Measurements from ENCODE around the gene LMAN1L. TPM values are rescaled to one million over a fixed set of nuclear protein-coding genes. Genes with fewer than 3 reads are reported as not detected.

The LMAN1L gene
- total and polyA plus RNA-seq, 4 donors: 0.15 to 0.30 TPM; not detected in 2

- no peaks in the 10 kb centered on the region for H3K27me3 ChIP-seq (ENCODE audit: control insufficient read depth in 1 of 2, insufficient read depth in 2 of 2, low read length in 1 of 2)
- H3K27ac ChIP-seq (ENCODE audit: low read depth in 1 of 2, low read length in 2 of 2): peak overlapping the region; percentile 23 to 25
- ATAC-seq (ENCODE audit: low FRiP score) (no peak), DNase-seq (no peak)
- H3K4me1 ChIP-seq (ENCODE audit: control insufficient read depth in 1 of 2, insufficient read depth in 2 of 2, low read length in 2 of 2): peaks cover 0 to 5% of the 10 kb centered on the region in 2 donors
- H3K9me3 ChIP-seq (ENCODE audit: control insufficient read depth, low read length): no peaks in the 10 kb centered on the region
- no peaks in the 10 kb centered on the region for H3K36me3 ChIP-seq (ENCODE audit: control insufficient read depth in 1 of 2, insufficient read depth in 2 of 2, low read length in 1 of 2)
- intact Hi-C loops (cut with DNase I): loop anchor here in 1 of 2 donors (5.0 kb wide), 1 partner anchor 53 kb away; the partner anchor contains the start of gene ULK3
- H3K4me3 ChIP-seq (ENCODE audit: low read length in 2 of 2): no peak overlapping the region
- WGBS, 2 donors: 28 to 29% methylated on average over 3 of the region's 3 CpGs
Measured at GRCh38 chr15:74789741-74790079, 22.9 kb upstream of the LMAN1L start.

GRCh38 chr15:74790080-74790916 lies 22.3 kb upstream of the LMAN1L start:
- peak overlapping the region; percentile 23 to 25 for H3K27ac ChIP-seq (ENCODE audit: low read depth in 1 of 2, low read length in 2 of 2)
- no peaks in the 10 kb centered on the region for H3K36me3 ChIP-seq (ENCODE audit: control insufficient read depth in 1 of 2, insufficient read depth in 2 of 2, low read length in 1 of 2)
- DNase-seq: peak; percentile 93 to 94
- ATAC-seq (ENCODE audit: low FRiP score): peak; percentile 40
- no peak overlapping the region for H3K4me3 ChIP-seq (ENCODE audit: low read length in 2 of 2)
- WGBS, 2 donors: 8 to 11% methylated on average over 15 of the region's 15 CpGs
- intact Hi-C loops (cut with DNase I): no loop called here
- H3K9me3 ChIP-seq (ENCODE audit: control insufficient read depth, low read length): no peaks in the 10 kb centered on the region
- H3K4me1 ChIP-seq (ENCODE audit: control insufficient read depth in 1 of 2, insufficient read depth in 2 of 2, low read length in 2 of 2): peaks cover 0 to 5% of the 10 kb centered on the region in 2 donors
- no peaks in the 10 kb centered on the region for H3K27me3 ChIP-seq (ENCODE audit: control insufficient read depth in 1 of 2, insufficient read depth in 2 of 2, low read length in 1 of 2)

- DNase-seq (no peak), ATAC-seq (ENCODE audit: low FRiP score) (no peak)
- Histone ChIP-seq H3K4me1 (ENCODE audit: control insufficient read depth in 1 of 2, insufficient read depth in 2 of 2, low read length in 2 of 2) (peaks cover 0 to 5% of the 10 kb centered on the region in 2 donors), H3K36me3 (ENCODE audit: control insufficient read depth in 1 of 2, insufficient read depth in 2 of 2, low read length in 1 of 2) (no peaks in the 10 kb centered on the region), H3K27me3 (ENCODE audit: control insufficient read depth in 1 of 2, insufficient read depth in 2 of 2, low read length in 1 of 2) (no peaks in the 10 kb centered on the region), H3K9me3 (ENCODE audit: control insufficient read depth, low read length) (no peaks in the 10 kb centered on the region), H3K27ac (ENCODE audit: low read depth in 1 of 2, low read length in 2 of 2) (no peak overlapping the region), H3K4me3 (ENCODE audit: low read length in 2 of 2) (no peak overlapping the region)
- WGBS, 2 donors: 59 to 86% methylated on average over 1 of the region's 1 CpG
- intact Hi-C loops (cut with DNase I): no loop called here
Measured at GRCh38 chr15:74791007-74791406, 21.6 kb upstream of the LMAN1L start.

- H3K9me3 ChIP-seq (ENCODE audit: control insufficient read depth, low read length): no peaks in the 10 kb centered on the region
- peaks cover 0 to 5% of the 10 kb centered on the region in 2 donors for H3K4me1 ChIP-seq (ENCODE audit: control insufficient read depth in 1 of 2, insufficient read depth in 2 of 2, low read length in 2 of 2)
- DNase-seq: no peak
- H3K27ac ChIP-seq (ENCODE audit: low read depth in 1 of 2, low read length in 2 of 2): no peak overlapping the region
- WGBS, 2 donors: 88 to 89% methylated on average over 7 of the region's 7 CpGs
- no peak for ATAC-seq (ENCODE audit: low FRiP score)
- H3K27me3 ChIP-seq (ENCODE audit: control insufficient read depth in 1 of 2, insufficient read depth in 2 of 2, low read length in 1 of 2): no peaks in the 10 kb centered on the region
- intact Hi-C loops (cut with DNase I): no loop called here
- H3K36me3 ChIP-seq (ENCODE audit: control insufficient read depth in 1 of 2, insufficient read depth in 2 of 2, low read length in 1 of 2): no peaks in the 10 kb centered on the region
- no peak overlapping the region for H3K4me3 ChIP-seq (ENCODE audit: low read length in 2 of 2)
Measured at GRCh38 chr15:74791667-74792066, 21.0 kb upstream of the LMAN1L start.

GRCh38 chr15:74792227-74793016 lies 20.2 kb upstream of the LMAN1L start:
- no peaks in the 10 kb centered on the region for H3K36me3 ChIP-seq (ENCODE audit: control insufficient read depth in 1 of 2, insufficient read depth in 2 of 2, low read length in 1 of 2)
- ATAC-seq (ENCODE audit: low FRiP score): no peak
- intact Hi-C loops (cut with DNase I): no loop called here
- H3K4me1 ChIP-seq (ENCODE audit: control insufficient read depth in 1 of 2, insufficient read depth in 2 of 2, low read length in 2 of 2): peaks cover 0 to 5% of the 10 kb centered on the region in 2 donors
- H3K27ac ChIP-seq (ENCODE audit: low read depth in 1 of 2, low read length in 2 of 2): no peak overlapping the region
- H3K9me3 ChIP-seq (ENCODE audit: control insufficient read depth, low read length): no peaks in the 10 kb centered on the region
- H3K27me3 ChIP-seq (ENCODE audit: control insufficient read depth in 1 of 2, insufficient read depth in 2 of 2, low read length in 1 of 2): no peaks in the 10 kb centered on the region
- H3K4me3 ChIP-seq (ENCODE audit: low read length in 2 of 2): no peak overlapping the region
- 66 to 67% methylated on average over 12 of the region's 12 CpGs for WGBS, 2 donors
- no peak for DNase-seq

- H3K27ac ChIP-seq (ENCODE audit: low read depth in 1 of 2, low read length in 2 of 2): no peak overlapping the region
- H3K27me3 ChIP-seq (ENCODE audit: control insufficient read depth in 1 of 2, insufficient read depth in 2 of 2, low read length in 1 of 2): no peaks in the 10 kb centered on the region
- 69 to 77% methylated on average over 12 of the region's 12 CpGs for WGBS, 2 donors
- H3K36me3 ChIP-seq (ENCODE audit: control insufficient read depth in 1 of 2, insufficient read depth in 2 of 2, low read length in 1 of 2): no peaks in the 10 kb centered on the region
- ATAC-seq (ENCODE audit: low FRiP score): no peak
- no peaks in the 10 kb centered on the region for H3K9me3 ChIP-seq (ENCODE audit: control insufficient read depth, low read length)
- no peak overlapping the region for H3K4me3 ChIP-seq (ENCODE audit: low read length in 2 of 2)
- intact Hi-C loops (cut with DNase I): no loop called here
- DNase-seq: no peak
- peaks cover 0 to 5% of the 10 kb centered on the region in 2 donors for H3K4me1 ChIP-seq (ENCODE audit: control insufficient read depth in 1 of 2, insufficient read depth in 2 of 2, low read length in 2 of 2)
Measured at GRCh38 chr15:74793135-74794028, 19.3 kb upstream of the LMAN1L start.

- no peaks in the 10 kb centered on the region for H3K27me3 ChIP-seq (ENCODE audit: control insufficient read depth in 1 of 2, insufficient read depth in 2 of 2, low read length in 1 of 2)
- H3K9me3 ChIP-seq (ENCODE audit: control insufficient read depth, low read length): no peaks in the 10 kb centered on the region
- H3K4me3 ChIP-seq (ENCODE audit: low read length in 2 of 2): no peak overlapping the region
- WGBS, 2 donors: 86 to 89% methylated on average over 7 to 8 of the region's 9 CpGs
- H3K4me1 ChIP-seq (ENCODE audit: control insufficient read depth in 1 of 2, insufficient read depth in 2 of 2, low read length in 2 of 2): peaks cover 0 to 5% of the 10 kb centered on the region in 2 donors
- ATAC-seq (ENCODE audit: low FRiP score): no peak
- no peak for DNase-seq
- no peak overlapping the region for H3K27ac ChIP-seq (ENCODE audit: low read depth in 1 of 2, low read length in 2 of 2)
- no peaks in the 10 kb centered on the region for H3K36me3 ChIP-seq (ENCODE audit: control insufficient read depth in 1 of 2, insufficient read depth in 2 of 2, low read length in 1 of 2)
- intact Hi-C loops (cut with DNase I): no loop called here
Measured at GRCh38 chr15:74794248-74794969, 18.2 kb upstream of the LMAN1L start.

- Histone ChIP-seq H3K4me3 (ENCODE audit: low read length in 2 of 2) (no peak overlapping the region), H3K27me3 (ENCODE audit: control insufficient read depth in 1 of 2, insufficient read depth in 2 of 2, low read length in 1 of 2) (no peaks in the 10 kb centered on the region), H3K27ac (ENCODE audit: low read depth in 1 of 2, low read length in 2 of 2) (no peak overlapping the region), H3K4me1 (ENCODE audit: control insufficient read depth in 1 of 2, insufficient read depth in 2 of 2, low read length in 2 of 2) (peaks cover 0 to 3% of the 10 kb centered on the region in 2 donors), H3K9me3 (ENCODE audit: control insufficient read depth, low read length) (no peaks in the 10 kb centered on the region), H3K36me3 (ENCODE audit: control insufficient read depth in 1 of 2, insufficient read depth in 2 of 2, low read length in 1 of 2) (no peaks in the 10 kb centered on the region)
- ATAC-seq (ENCODE audit: low FRiP score): no peak
- intact Hi-C loops (cut with DNase I): no loop called here
- no peak for DNase-seq
- 88 to 91% methylated on average over 9 of the region's 9 CpGs for WGBS, 2 donors
Measured at GRCh38 chr15:74794970-74795349, 17.7 kb upstream of the LMAN1L start.

All from aorta (tissue), 5 donors.